Activated CD4-positive, alpha-beta T cell treated with anti-CD3 and anti-CD28 coated beads for 48 hours (primary cell): Measurements from ENCODE around the gene PPP4R1.

Source experiments
- DNase-seq: peaks from one replicate; pipeline ENCODE4 v3.0.0-alpha.2; 2020

Gene PPP4R1

DNA sequence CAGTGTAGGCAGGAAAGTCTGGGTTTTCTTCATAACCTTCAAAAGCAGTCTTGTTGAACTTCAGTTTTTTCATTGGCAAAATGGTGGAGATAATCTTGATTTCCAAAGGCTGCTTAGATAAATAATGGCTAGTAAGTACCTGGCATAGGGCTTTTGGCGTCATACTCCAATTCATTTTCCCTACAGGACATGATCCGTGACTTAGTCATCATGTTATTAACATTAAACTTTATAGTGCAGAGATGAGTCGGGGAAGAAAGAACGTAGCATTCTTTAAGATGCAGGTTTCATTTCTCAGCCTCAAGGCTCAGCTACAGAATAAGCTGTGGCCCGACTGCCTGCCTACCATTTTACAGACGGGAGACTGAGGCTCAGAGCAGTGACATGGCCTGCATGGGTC is 75.1 kb downstream of the PPP4R1 start:
- DNase-seq: no peak

DNA sequence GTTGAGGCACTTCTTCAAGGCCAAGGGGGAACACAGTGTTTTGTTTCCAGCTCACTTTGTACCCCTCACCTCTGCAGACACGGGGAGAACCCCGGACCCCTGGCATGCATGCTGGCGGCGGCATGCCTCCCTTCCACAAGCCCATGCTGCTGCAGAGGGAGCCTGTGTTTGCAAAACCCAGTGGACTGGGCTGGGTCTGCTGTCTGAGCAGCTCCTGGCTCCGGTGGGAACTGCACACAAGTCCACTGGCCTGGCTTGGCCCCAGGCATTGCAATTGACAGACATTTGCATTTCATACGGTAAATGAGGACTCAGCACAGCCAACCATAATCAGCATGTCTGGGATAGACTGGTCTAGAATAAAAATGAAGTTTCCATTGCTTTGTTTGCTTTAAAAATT is 76.7 kb downstream of the PPP4R1 start:
- no peak for DNase-seq

DNA sequence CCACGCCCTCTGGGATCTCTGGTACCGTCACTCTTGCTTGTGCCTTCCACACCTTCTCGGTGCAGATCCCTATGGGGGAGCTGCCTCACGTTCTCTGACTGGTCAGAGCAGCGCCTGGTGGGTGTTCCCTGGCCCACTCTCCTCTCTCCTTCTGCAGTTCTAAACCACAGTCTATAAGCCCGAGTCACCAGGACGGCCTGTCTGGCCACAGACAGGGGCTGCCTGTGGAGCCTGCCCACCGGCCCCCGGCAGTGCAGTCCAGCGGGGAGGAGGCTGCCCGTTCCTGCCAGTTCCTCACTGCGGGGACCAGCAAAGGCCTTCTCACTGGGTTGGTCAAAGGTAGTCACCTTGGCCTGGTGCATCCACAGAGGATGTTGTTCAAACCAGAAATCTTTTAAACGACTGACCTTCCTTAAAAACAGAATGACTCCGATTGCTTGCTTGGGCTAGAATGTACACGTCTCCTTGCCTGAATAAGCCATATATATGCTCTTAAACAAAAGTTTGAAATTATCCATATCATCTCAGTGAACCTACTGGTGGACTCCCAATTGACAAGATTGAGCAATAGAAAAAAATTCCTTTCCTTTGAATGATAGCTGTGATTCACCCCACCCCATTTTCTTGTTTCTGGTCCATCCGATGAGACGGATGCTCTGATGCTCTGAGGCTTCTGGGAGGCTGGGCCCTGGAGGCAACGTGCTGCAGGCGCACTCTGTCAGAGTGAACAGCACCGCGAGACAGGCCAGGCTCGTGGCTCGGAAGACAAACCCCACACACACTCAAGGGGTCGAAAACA is 77.8 kb downstream of the PPP4R1 start:
- no peak for DNase-seq

DNA sequence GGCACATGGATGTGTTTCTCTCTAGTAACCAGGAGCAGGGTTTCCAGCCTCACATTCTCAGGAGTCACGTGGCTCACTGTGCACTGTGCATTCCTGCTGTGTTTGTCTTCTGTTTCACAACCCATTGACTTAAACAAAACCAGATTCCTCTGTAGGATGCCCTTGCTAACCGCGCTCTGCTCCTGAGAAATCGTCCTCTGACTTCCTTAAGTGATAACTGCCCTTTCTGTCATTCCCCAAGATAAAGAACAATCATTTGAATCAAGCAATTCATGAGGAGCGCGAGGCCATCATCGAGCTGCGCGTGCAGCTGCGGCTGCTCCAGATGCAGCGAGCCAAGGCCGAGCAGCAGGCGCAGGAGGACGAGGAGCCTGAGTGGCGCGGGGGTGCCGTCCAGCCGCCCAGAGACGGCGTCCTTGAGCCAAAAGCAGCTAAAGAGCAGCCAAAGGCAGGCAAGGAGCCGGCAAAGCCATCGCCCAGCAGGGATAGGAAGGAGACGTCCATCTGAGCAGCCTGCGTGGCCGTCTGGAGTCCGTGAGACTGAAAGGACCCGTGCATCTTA is 78.8 kb downstream of the PPP4R1 start:
- no peak for DNase-seq

DNA sequence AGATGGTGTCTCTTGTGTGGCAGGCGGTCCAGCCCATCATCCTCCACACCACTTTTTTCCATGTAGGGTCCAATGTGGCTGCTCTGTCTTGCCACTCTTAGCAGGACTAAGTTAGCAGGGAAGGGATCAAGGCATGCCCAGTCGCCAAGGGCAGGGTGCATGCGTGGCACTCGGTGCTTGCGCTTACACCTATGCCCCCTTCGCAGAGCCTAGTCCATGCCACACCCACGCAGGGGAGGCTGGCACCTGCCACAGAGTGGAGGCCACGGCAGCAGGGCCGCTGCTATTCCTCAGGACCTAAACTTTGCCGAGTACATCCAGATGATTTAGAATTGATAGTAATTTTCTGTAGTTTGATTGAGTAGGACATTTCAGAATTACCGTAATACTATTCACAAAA is 79.5 kb downstream of the PPP4R1 start:
- DNase-seq: no peak

DNA sequence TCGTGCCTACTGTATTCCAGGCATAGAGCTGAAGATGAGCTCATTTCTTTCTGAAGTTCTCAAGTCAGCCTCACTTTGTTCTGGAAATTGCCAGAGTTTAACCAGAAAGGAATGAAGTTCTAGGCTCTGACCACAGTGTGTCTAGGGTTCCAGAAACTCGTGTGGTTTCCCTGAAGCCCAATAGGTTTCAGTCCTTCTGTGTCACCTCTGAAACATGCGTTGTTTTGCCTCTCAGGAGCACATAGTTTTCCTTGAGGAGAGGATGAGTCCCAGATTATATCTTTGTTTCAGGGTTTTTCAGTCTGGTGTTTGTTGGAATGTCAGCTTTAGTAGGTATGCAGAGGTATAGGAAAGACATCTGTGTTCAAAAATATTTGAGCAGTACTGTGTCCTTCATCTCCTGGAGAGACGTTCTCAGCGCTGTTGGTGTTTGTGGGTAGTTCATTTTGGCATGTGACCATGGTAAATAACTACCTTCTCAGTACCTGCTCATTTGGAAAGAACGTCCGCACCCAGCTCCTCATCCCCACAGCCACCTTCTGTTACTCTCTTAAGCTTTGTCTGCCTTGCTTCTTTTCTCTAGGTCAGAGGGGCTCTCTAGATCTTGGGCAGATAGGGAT is 82.5 kb downstream of the PPP4R1 start:
- no peak for DNase-seq

DNA sequence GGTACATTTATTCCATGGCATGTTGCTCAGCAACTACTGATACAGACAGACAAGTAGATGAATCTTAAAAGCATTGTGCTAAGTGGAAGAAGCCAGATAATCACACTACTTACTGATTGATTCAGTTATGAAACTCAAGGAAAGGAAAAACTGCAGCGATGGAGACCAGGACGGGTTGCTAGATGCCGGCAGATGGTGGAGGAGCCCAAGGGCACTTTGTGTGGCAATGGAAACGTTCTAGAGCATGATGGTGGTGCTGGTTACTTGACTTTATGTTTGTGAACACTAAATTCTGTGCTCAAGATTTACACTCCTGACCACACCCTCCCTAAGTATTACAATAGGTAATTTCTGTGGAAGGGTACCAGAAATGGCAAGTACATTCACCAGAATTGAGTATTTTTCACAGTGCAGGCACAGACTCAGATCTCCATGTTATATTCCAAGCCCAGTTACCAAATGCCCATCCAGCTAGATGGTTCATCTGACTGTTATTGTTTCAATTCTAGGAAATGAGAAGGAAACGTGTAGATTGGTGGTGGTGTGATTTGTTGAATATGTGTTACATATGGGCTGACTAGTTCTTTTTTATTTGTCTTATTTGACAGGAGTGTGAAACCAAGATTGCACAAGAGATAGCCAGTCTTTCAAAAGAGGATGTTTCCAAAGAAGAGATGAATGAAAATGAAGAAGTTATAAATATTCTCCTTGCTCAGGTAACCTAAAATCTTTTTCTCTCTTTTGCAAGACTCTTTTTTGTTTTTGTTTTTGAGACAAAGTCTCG is 83.9 kb downstream of the PPP4R1 start:
- no peak for DNase-seq

DNA sequence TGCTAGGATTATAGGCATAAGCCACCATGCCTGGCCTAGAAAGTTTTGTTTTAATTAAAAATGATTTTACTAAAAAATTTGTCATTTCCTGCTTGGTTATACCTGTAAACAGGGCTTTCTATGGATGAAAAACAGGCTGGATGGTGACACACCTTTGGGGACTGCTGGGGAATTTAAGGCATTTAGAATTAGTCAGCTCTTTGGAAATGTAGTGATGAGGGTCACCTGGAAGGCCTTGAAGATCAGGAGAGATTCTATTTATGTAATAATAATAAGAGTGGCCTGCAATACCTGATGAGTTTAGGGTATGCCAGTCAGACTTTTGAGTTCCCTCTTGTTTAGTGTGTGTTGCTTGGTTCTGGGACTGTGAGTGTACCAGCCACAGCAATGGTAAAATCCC is 87.9 kb downstream of the PPP4R1 start:
- no peak for DNase-seq

DNA sequence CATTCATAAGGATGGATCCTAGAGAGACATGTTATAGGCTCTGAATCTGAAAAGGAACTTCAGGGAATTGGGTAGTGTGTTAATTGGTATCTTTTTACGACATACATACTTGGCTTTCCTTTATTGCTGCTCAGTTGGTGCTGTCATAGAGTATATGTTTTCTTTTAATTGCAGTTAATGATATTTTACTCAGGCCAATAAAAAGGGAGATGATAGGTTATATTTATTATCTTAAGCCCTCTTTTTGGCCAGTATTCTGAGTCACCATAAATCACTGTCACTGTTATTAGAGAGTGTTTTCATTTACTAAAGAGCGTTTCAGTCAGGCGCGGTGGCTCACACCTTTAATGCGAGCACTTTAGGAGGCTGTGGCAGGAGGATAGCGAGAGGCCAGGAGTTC is 91.4 kb downstream of the PPP4R1 start:
- no peak for DNase-seq

DNA sequence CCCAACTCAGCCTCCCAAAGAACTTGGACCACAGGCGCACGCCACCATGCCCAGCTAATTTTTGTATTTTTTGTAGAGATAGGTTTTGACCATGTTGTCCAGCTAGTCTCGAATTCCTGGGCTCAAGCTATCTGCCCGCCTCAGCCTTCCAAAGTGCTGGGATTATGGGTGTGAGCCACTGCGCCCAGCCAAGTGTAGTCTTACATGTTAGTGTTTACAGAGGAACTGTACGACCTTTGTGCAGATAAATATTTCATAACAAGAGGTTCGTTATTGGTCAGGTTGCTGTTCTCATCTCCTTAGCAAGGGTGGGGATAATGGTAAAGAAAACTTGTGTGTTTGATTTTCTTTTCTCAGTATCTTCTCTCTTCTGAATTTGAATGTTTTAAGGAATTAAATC is 92.6 kb downstream of the PPP4R1 start:
- no peak for DNase-seq

DNA sequence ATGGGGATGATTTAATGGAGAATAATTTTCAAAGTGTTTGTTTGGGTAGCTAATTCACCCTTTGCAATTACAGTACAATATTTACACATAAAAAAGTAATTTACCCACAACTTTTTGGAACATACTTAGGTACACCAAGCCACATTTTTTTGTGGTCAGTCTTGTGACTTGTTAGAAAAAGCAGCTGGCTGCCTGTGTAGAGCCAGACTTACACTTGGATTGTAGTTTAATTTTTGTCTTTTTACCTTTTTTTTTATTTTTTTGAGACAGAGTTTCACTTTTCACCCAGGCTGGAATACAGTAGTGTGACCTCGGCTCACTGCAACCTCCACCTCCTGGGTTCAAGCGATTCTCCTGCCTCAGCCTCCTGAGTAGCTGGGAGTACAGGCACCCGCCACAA is 93.7 kb downstream of the PPP4R1 start:
- DNase-seq: no peak

DNA sequence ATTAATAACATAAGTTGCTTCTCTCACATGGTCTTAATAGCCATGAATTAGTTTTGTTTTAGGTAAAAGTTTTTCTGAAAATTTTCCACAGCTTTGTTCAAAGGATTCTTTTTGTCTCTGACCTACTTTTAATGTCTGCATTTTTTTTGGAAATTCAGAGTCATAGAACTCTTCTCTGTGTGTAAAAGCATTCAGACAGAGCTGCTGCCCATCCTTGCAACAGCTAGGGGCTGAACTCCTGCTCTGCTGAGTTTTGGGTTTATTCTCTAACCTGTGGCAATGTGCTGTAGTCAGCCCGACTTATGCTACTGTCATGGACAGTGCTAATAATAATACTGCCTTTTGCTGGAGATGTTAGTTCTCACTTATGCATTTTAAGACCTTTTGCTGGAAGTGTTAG is 95.0 kb downstream of the PPP4R1 start:
- DNase-seq: no peak

DNA sequence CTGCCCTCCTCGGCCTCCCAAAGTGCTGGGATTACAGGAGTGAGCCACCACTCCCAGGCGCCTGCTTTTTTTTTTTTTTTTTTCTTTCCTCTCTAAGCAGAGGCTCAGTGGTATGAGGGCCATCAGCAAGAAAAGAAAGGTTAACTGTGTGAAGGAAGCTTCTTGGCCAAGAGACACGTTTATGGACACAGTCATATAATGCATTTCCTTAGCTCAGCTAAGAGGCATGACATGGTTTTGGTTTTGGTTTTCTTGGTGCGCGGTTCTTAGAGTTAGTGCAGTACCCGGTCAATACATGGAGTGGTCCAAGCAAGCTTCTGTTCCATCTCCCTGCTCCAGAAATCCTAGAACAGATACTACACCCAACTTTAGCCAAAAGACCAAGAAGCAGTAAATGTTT is 96.5 kb downstream of the PPP4R1 start:
- DNase-seq: no peak

DNA sequence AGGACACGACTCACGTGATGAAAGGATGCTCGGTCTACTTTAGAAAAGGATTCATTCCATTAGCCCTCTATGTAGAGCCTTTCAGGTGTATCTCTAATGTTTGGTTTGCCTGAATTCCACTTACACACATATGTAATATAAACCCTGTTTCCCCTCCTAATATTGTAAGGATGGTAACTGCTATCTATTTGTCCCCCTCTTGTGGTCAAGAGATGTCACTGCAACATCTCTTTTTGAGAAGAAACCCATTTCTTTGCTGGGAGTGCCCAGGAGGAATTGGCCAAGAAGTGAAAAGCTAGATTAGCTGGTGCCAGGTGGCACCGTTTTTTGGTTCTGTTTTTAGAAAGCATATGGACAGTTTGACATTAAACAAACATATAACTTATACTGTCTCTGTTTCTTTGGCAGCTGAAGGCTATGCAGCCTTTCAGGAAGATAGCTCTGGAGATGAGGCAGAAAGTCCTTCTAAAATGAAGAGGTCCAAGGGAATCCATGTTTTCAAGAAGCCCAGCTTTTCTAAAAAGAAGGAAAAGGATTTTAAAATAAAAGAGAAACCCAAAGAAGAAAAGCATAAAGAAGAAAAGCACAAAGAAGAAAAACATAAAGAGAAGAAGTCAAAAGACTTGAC is 97.8 kb downstream of the PPP4R1 start:
- no peak for DNase-seq

DNA sequence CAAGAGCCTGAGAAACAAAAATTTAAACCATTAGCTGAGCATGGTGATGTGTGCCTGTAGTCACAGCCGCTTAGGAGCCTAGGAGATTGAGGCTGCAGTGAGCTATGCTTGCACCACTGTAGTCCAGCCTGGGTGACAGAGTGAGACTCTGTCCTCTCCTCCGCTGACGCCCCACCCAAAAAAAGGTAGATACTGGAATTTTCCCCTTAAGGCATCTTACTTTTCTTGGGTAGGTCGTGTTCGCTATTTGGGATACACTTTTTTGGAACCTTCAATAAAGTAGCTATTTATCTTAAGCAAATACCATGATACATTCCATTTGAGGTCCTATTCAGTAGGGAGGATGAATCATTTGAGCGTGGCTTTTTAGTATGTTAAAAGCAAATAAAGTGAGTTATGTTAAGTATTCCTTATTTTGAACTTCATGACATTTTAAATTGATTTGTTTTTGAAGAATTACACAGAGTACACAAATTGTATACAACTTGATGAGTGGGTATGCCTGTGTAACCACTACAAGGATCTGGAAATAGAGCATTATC is 100.3 kb downstream of the PPP4R1 start:
- DNase-seq: no peak

DNA sequence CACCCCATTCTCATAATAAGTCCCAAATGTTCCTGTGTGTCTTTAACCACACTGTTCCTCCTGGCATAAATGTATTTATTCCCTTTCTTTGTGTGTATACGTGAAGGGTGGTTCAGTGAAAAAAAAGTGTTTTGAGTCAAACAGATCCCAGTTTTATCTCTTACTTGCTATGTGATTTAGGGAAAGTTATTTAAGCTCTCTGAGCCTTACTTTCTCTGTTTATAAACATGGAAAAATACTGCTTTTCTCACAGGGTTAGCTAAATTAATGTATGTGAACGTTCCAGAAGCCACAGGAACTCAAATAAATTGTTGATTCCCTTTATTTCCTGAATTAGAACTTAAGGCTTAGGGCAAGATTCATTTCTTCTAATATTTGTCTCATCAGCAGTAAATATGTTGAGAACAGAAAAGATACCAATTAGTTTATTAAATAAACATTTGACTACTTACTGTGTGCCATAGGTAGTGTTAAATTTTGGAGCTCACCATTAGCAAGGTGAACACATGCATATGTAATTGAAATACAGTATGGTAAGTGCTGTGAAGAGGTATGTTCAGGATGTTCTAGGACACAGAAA is 105.8 kb downstream of the PPP4R1 start:
- no peak for DNase-seq

DNA sequence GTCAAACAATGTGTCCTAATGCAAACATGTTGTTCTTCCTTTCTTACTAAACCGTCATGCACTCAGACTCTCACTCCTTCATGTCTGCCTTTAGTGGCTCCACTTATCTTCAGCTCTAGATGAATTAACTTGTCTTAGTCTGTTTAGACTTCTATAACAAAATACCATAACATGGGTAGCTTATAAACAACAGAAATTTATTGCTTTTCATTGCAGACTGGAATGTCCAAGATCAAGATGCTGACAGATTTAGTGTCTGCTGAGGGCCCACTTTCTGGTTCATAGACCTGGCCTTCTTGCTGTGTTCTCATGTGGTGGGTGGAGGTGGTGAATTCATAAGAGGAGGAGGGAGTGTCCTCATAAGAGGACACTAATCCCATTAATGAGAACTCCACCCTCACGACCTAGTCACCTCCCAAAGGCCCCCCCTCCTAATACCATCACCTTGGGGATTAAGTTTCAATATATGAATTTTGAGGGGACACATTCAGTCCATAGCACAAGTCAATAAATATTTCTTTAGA is 106.7 kb downstream of the PPP4R1 start:
- no peak for DNase-seq

DNA sequence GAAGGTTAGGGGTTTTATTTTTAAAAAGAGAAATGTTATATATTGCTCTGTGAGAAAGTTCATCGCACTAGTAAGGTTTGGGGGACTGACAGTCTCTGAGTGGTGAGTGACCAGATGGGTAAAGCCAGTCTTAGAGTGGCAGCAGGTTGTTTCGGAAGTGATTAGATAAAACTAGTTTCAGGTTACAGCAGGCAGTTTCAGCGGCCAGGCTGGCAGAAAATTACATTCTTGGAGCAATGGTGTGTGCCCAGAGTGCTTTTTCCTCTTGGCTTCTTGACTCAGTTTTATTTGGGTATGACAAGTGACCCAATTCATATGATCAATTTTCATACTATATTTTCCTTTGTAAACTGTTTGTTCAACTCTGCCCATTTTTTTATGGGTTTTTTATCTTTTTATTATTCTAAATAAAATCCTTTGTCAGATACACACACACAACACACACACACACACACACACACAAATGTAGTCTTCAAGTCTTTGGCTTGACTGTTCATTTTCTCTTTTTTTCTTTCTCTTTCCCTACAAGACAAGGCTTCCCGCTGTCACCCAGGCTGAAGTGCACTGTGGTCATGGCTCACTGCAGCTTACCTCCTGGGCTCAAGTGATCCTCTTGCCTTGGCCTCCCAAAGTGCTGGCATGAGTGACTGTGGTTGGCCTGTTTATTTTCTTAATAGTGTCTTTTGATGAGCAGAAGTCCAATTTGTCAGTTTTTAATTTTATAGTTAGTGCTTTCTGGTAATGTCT is 108.1 kb downstream of the PPP4R1 start:
- DNase-seq: no peak
